Glutamatergic neuron (in vitro differentiated cells): ENCODE results near the gene OLFML2A. TPM values are rescaled to one million over a fixed set of nuclear protein-coding genes. Genes with fewer than 3 reads are reported as not detected.

Source experiments
- DNase-seq: peaks from one replicate; pipeline ENCODE4 v3.0.0; 2022
- H3K27ac Mint-ChIP-seq: one replicate; pipeline ENCODE4 v1.8.0; 2020; ENCODE audit warnings: mild to moderate bottlenecking, mixed read lengths, inconsistent platforms; ENCODE audit not compliant: unreplicated experiment
- H3K27me3 Mint-ChIP-seq: one replicate; pipeline ENCODE4 v1.8.0; 2020; ENCODE audit warnings: mild to moderate bottlenecking, moderate library complexity, mixed read lengths, inconsistent platforms; ENCODE audit not compliant: unreplicated experiment
- H3K36me3 Mint-ChIP-seq: one replicate; pipeline ENCODE4 v1.8.0; 2020; ENCODE audit warnings: mild to moderate bottlenecking, mixed read lengths, inconsistent platforms; ENCODE audit not compliant: unreplicated experiment
- H3K4me1 Mint-ChIP-seq: one replicate; pipeline ENCODE4 v1.8.0; 2020; ENCODE audit warnings: mild to moderate bottlenecking, low read depth, mixed read lengths, inconsistent platforms; ENCODE audit not compliant: unreplicated experiment
- H3K4me3 Mint-ChIP-seq: one replicate; pipeline ENCODE4 v1.8.0; 2020; ENCODE audit warnings: mild to moderate bottlenecking, mixed read lengths, inconsistent platforms; ENCODE audit not compliant: unreplicated experiment
- H3K9me3 Mint-ChIP-seq: one replicate; pipeline ENCODE4 v1.8.0; 2020; ENCODE audit warnings: mild to moderate bottlenecking, moderate library complexity, mixed read lengths, inconsistent platforms; ENCODE audit not compliant: unreplicated experiment
- total RNA-seq: library from RNA; stranded (reverse); fragmentation: NEBNext Ultra II Directional; extraction: Animal tissue kit (Norgen Biotek cat#: 25700); gene quantifications from one replicate; pipeline ENCODE4 v1.2.1, GENCODE V29; 2021; ENCODE audit not compliant: unreplicated experiment
- TF ChIP-seq, protein P1 (sequence below): fragments of 200-600 bp; sonication (generic); IDR thresholded peaks from one replicate; pipeline ENCODE4 v1.5.0; 2021; ENCODE audit not compliant: partially characterized antibody, unreplicated experiment

The OLFML2A gene
- total RNA-seq, 1 donor from 2014 or later, result not detected

DNA sequence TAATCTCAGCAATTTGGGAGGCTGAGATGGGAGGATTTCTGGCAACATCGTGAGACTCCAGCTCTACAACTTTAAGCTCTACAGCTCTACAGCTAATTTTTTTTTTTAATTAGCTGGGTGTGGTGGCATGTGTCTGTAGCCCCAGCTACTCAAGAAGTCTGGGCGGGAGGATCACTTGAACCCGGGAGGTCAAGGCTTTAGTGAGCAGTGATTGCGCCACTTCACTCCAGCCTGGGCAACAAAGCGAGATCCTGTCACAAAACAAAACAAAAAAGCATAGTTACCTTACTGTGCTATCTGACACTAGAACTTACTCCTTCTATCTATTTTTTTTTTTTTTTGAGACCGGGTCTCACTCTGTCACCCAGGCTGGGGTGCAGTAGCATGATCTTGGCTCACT lies 70.0 kb downstream of the OLFML2A start:
- no peak for DNase-seq
- Mint-ChIP-seq H3K4me3 (no peak overlapping the region), H3K27ac (no peak overlapping the region), H3K27me3 (no peaks in the 10 kb centered on the region), H3K9me3 (no peaks in the 10 kb centered on the region), H3K4me1 (no peaks in the 10 kb centered on the region), H3K36me3 (no peaks in the 10 kb centered on the region)
- TF ChIP-seq, protein P1, sequence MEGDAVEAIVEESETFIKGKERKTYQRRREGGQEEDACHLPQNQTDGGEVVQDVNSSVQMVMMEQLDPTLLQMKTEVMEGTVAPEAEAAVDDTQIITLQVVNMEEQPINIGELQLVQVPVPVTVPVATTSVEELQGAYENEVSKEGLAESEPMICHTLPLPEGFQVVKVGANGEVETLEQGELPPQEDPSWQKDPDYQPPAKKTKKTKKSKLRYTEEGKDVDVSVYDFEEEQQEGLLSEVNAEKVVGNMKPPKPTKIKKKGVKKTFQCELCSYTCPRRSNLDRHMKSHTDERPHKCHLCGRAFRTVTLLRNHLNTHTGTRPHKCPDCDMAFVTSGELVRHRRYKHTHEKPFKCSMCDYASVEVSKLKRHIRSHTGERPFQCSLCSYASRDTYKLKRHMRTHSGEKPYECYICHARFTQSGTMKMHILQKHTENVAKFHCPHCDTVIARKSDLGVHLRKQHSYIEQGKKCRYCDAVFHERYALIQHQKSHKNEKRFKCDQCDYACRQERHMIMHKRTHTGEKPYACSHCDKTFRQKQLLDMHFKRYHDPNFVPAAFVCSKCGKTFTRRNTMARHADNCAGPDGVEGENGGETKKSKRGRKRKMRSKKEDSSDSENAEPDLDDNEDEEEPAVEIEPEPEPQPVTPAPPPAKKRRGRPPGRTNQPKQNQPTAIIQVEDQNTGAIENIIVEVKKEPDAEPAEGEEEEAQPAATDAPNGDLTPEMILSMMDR, result no peak

DNA sequence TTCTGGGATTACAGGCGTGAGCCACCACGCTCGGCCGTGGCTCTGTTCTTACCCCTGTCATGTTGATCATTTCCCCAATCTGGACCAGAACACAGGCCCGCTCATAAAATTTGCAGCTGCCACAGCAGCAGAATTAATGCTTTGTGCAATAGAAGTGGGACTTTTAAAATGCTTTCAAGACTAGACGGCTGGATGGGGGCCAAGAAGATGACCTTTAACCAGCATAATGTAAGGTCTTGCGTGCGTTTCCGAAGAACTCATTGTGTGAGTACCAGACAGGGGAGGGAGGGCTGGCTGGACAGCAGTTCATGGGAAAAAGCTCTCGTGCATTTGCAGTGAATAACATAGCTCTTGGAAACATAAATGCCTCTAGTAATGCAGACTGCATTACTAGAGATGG lies 72.9 kb downstream of the OLFML2A start:
- Mint-ChIP-seq H3K27me3 (no peaks in the 10 kb centered on the region), H3K27ac (no peak overlapping the region), H3K4me1 (peaks cover 3% of the 10 kb centered on the region), H3K4me3 (no peak overlapping the region), H3K9me3 (peaks cover under 1% of the 10 kb centered on the region), H3K36me3 (no peaks in the 10 kb centered on the region)
- TF ChIP-seq, protein P1, result no peak
- no peak for DNase-seq

DNA sequence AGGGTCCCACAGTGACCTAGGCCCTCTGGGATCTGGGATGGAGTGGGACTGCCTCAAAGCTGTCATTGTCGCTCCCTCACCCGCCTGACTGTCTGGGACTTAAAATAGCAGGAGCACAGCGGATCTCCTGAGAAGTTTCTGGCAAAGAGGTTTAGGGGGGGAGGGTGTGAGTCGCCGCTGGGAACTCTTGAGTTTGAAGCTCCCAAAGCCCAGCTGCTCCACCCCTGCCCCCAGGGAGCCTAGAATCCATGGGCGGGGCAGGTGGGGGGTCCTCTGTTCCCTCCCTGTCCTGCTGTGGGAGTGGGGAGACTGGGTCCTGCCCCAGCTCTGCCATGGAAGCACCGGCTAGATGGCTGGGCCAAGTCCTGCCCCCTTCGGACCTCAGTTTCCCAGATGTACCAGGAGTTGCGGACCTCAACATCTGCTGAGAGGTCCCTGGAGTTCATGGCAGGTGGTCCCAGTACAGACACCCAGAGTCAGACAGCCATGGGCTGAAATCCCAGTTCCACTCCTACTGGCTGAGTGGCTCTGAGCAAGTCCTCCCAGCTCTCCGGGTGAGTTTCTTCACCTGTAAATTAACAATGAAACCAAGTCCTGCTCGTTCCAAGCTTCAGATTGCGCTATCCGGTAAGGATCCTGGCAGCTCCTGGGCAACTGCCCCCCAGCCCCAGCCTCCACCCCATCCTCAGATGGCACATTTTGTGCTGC lies 75.3 kb downstream of the OLFML2A start:
- no peak overlapping the region for H3K27ac Mint-ChIP-seq
- H3K36me3 Mint-ChIP-seq, result no peaks in the 10 kb centered on the region
- TF ChIP-seq, protein P1, result no peak
- DNase-seq, result no peak
- H3K4me1 Mint-ChIP-seq, result peaks cover 3% of the 10 kb centered on the region
- peaks cover 1% of the 10 kb centered on the region for H3K9me3 Mint-ChIP-seq
- H3K27me3 Mint-ChIP-seq, result no peaks in the 10 kb centered on the region
- H3K4me3 Mint-ChIP-seq, result peak overlapping the region; percentile 42

DNA sequence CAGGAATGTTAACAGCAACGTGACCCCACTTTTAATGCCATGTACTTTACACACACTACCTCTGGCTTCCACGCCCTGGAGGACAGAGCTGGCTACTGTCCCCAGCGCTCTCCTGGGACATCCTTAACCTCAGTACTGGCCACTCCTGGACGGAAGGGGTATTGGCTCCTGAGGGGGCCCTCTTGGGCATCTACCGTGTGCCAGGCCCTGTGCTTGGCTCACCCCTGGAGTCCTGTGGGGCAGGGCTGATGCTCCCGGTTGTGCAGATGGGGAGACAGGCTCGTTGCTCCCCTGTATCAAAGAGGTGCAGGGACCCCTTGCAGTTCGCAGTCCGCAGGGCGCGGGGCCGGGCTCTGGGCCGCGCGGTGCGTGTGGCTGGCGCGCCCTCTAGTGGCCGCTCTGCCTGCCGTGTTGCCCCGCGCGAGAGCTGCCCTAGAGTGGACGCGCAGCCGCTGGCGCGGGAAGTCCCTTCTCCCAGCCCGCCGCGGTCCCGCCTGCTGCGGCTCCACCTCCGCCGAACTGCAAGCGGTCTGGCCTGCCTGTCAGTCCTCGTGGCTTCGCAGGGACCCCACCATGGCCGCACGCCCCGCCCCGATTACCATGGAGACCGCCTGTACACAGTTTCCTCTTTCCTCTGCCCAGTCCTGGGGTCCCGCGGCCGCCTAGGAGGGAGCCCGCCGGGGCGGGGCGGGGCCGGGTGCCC lies 76.0 kb downstream of the OLFML2A start, which contains the start of gene WDR38:
Gene WDR38 (plus strand): TSS at position 632 of the 703 bp plus-strand sequence. CDS start 72 bp downstream, outside the sequence.
- no peaks in the 10 kb centered on the region for H3K36me3 Mint-ChIP-seq
- peak; percentile 78 for DNase-seq
- H3K4me1 Mint-ChIP-seq, result peaks cover 3% of the 10 kb centered on the region
- TF ChIP-seq, protein P1, result peak; percentile 99
- H3K27ac Mint-ChIP-seq, result no peak within 1 kb of the TSS
- peaks cover 4% of the 10 kb centered on the region for H3K9me3 Mint-ChIP-seq
- no peaks in the 10 kb centered on the region for H3K27me3 Mint-ChIP-seq
- peak within 1 kb of the TSS; percentile 59 for H3K4me3 Mint-ChIP-seq
